HG03095 (cell line): ENCODE measurements around the gene EGLN1.
A peak's percentile ranks its signal among the peaks of the same experiment; 100 is the strongest.
"Not testable (repeated sequence)": the region's sequence is repeated elsewhere in the genome, so short reads cannot be mapped to it uniquely, and the experiment has no call there.

Source experiments
- ATAC-seq: cut with Tn5 transposase; IDR thresholded peaks from one replicate; pipeline ENCODE4 v1.9.1; 2021; ENCODE audit warnings: moderate library complexity; ENCODE audit not compliant: unreplicated experiment

EGLN1 gene

GRCh38 chr1:231369282-231369681, 52.8 kb downstream of the EGLN1 start:
- no peak for ATAC-seq

GRCh38 chr1:231364192-231364591, 57.9 kb downstream of the EGLN1 start:
- ATAC-seq = no peak

GRCh38 chr1:231363624-231364023, 58.5 kb downstream of the EGLN1 start:
- no peak for ATAC-seq

GRCh38 chr1:231362325-231362724, 59.8 kb downstream of the EGLN1 start:
- ATAC-seq = no peak

GRCh38 chr1:231359113-231359512, 63.0 kb downstream of the EGLN1 start:
- no peak for ATAC-seq

GRCh38 chr1:231357831-231358354, 64.2 kb downstream of the EGLN1 start:
- ATAC-seq = peak; percentile 68

GRCh38 chr1:231357187-231357772, 64.8 kb downstream of the EGLN1 start:
- ATAC-seq = no peak

- no peak for ATAC-seq
Measured at GRCh38 chr1:231355171-231355570, 66.9 kb downstream of the EGLN1 start.

GRCh38 chr1:231354330-231355020, 67.6 kb downstream of the EGLN1 start:
- no peak for ATAC-seq

GRCh38 chr1:231353086-231353485, 69.0 kb downstream of the EGLN1 start:
- no peak for ATAC-seq

GRCh38 chr1:231351816-231352215, 70.3 kb downstream of the EGLN1 start:
- no peak for ATAC-seq

GRCh38 chr1:231348856-231349255, 73.2 kb downstream of the EGLN1 start:
- not testable (repeated sequence) for ATAC-seq

- no peak for ATAC-seq
Measured at GRCh38 chr1:231348442-231348841, 73.6 kb downstream of the EGLN1 start.

GRCh38 chr1:231347961-231348360, 74.1 kb downstream of the EGLN1 start:
- no peak for ATAC-seq

GRCh38 chr1:231340328-231341013, 81.6 kb downstream of the EGLN1 start:
- ATAC-seq = no peak

- peak; percentile 3 for ATAC-seq
Measured at GRCh38 chr1:231338270-231339128, 83.6 kb downstream of the EGLN1 start, which contains the start of gene SPRTN. SPRTN (plus strand) TSS chr1:231338293; CDS start chr1:231338384, 91 bp downstream.

- ATAC-seq = peak; percentile 69
Measured at GRCh38 chr1:231337472-231338269, 84.4 kb downstream of the EGLN1 start, which contains the start of gene EXOC8. EXOC8 (minus strand) TSS chr1:231337852; CDS start chr1:231337745, 107 bp downstream.

GRCh38 chr1:231337043-231337471, 85.0 kb downstream of the EGLN1 start:
- ATAC-seq = no peak

- no peak for ATAC-seq
Measured at GRCh38 chr1:231335663-231336602, 86.2 kb downstream of the EGLN1 start.
